Caco-2 (cell line): ENCODE measurements around the gene RAB6B. TPM values are rescaled to one million over a fixed set of nuclear protein-coding genes. Genes with fewer than 3 reads are reported as not detected.

Source experiments
- BruUV-seq: library from RNA; stranded (reverse); fragments of 400-500 nt; replicated peaks from 2 replicates; lab custom pipeline; 2021; lab: Mats Ljungman, UMichigan
- CTCF ChIA-PET: fragments of 300-600 bp; sonication (Branson Sonifier 250); formaldehyde crosslinking; loops from one replicate; lab custom pipeline; 2022; ENCODE audit warnings: antibody characterized with exemption; lab: Charles Lee
- POLR2A ChIA-PET: fragments of 300-600 bp; sonication (Branson Sonifier 250); formaldehyde crosslinking; loops from one replicate; lab custom pipeline; 2022; ENCODE audit warnings: antibody characterized with exemption; lab: Charles Lee
- DNase-seq, 2 experiments: peaks; one replicate each; pipeline versions ENCODE4 v3.0.0 to v3.0.0-alpha.2; 2020 to 2022
- H3K27me3 ChIP-seq: replicated peaks from 2 replicates; pipeline ENCODE4 v1.6.0; 2011; ENCODE audit warnings: low read length; ENCODE audit not compliant: control insufficient read depth, insufficient read depth
- H3K36me3 ChIP-seq: 2 replicates; pipeline ENCODE4 v1.5.1; 2011; ENCODE audit warnings: low read length; ENCODE audit not compliant: control insufficient read depth, insufficient read depth
- H3K4me1 ChIP-seq: fragments of 250-450 bp; sonication (Bioruptor Pico); 2 replicates; pipeline ENCODE4 v1.5.1; 2020; ENCODE audit warnings: mild to moderate bottlenecking
- H3K4me3 ChIP-seq: 2 replicates; pipeline ENCODE4 v1.5.1; 2011; ENCODE audit warnings: low read depth, mild to moderate bottlenecking, control low read depth, low read length
- H3K9me3 ChIP-seq: fragments of 250-450 bp; sonication (Bioruptor Pico); 2 replicates; pipeline ENCODE4 v1.5.1; 2020; ENCODE audit warnings: mild to moderate bottlenecking, moderate library complexity
- H3K27ac Mint-ChIP-seq: one replicate; pipeline ENCODE4 v1.8.0; 2022; ENCODE audit warnings: mixed read lengths; ENCODE audit not compliant: unreplicated experiment
- H3K27me3 Mint-ChIP-seq: one replicate; pipeline ENCODE4 v1.8.0; 2022; ENCODE audit warnings: mixed read lengths; ENCODE audit not compliant: insufficient read depth, unreplicated experiment
- H3K36me3 Mint-ChIP-seq: one replicate; pipeline ENCODE4 v1.8.0; 2022; ENCODE audit warnings: mild to moderate bottlenecking, mixed read lengths; ENCODE audit not compliant: insufficient read depth, unreplicated experiment
- H3K4me1 Mint-ChIP-seq: one replicate; pipeline ENCODE4 v1.8.0; 2022; ENCODE audit warnings: low read depth, mixed read lengths; ENCODE audit not compliant: unreplicated experiment
- H3K4me3 Mint-ChIP-seq: one replicate; pipeline ENCODE4 v1.8.0; 2022; ENCODE audit warnings: mild to moderate bottlenecking, moderate library complexity, mixed read lengths; ENCODE audit not compliant: unreplicated experiment
- H3K9me3 Mint-ChIP-seq: one replicate; pipeline ENCODE4 v1.8.0; 2022; ENCODE audit warnings: mixed read lengths; ENCODE audit not compliant: unreplicated experiment
- CTCF ChIP-seq, 2 experiments: fragments of 200-600 bp in 1 of 2; IDR thresholded peaks; 1 replicate in 1 of 2; 2 replicates in 1 of 2; pipeline versions ENCODE4 v1.5.1 to v1.8.0; 2011 to 2022; ENCODE audit warnings: antibody characterized with exemption in 1 of 2, control low read depth in 1 of 2, inconsistent platforms in 1 of 2, low read depth in 1 of 2, low read length in 1 of 2, mild to moderate bottlenecking in 1 of 2, moderate library complexity in 1 of 2; ENCODE audit not compliant: insufficient read depth in 1 of 2, severe bottlenecking in 1 of 2, unreplicated experiment in 1 of 2
- intact Hi-C: fragments of 100-400 bp; cut with micrococcal nuclease; formaldehyde crosslinking; loops from one replicate; pipeline ENCODE4 v1.10.0; 2022; ENCODE audit not compliant: unreplicated experiment
- total RNA-seq: library from RNA; stranded (reverse); gene quantifications from 2 replicates; pipeline ENCODE4 v1.2.3, GENCODE V29; 2022

Gene RAB6B
- total RNA-seq, 1 experiment from 2014 or later, result 3.2 TPM

- Mint-ChIP-seq H3K4me3 (no peak overlapping the region), H3K4me1 (no peaks in the 10 kb centered on the region), H3K36me3 (no peaks in the 10 kb centered on the region), H3K9me3 (no peaks in the 10 kb centered on the region), H3K27me3 (no peaks in the 10 kb centered on the region), H3K27ac (no peak overlapping the region)
- Histone ChIP-seq H3K36me3 (no peaks in the 10 kb centered on the region), H3K4me3 (no peak overlapping the region), H3K4me1 (no peaks in the 10 kb centered on the region), H3K9me3 (peaks cover 7% of the 10 kb centered on the region; the same call in 1 of the 2 replicates), H3K27me3 (no peaks in the 10 kb centered on the region)
- DNase-seq, result no peak
- CTCF ChIA-PET, result no interaction called here
- intact Hi-C loops, result no loop called here
- no peak for TF ChIP-seq CTCF (IDR thresholded peaks at IDR 0.05; ENCODE audit: insufficient read depth in 1 of 2, low read depth in 1 of 2, low read length in 1 of 2, severe bottlenecking in 1 of 2, unreplicated experiment in 1 of 2)
- BruUV-seq, result no TSS peak
- POLR2A ChIA-PET, result no interaction called here
Observed at GRCh38 chr3:133917144-133917543, 21.5 kb upstream of the RAB6B start.

GRCh38 chr3:133915685-133916658, 20.3 kb upstream of the RAB6B start:
- ChIA-PET POLR2A (no interaction called here), CTCF (no interaction called here)
- Histone ChIP-seq H3K4me1 (no peaks in the 10 kb centered on the region), H3K9me3 (peaks cover 7% of the 10 kb centered on the region; the same call in 1 of the 2 replicates), H3K4me3 (no peak overlapping the region), H3K27me3 (no peaks in the 10 kb centered on the region), H3K36me3 (no peaks in the 10 kb centered on the region)
- no TSS peak for BruUV-seq
- intact Hi-C loops, result no loop called here
- no peak overlapping the region for H3K4me3 Mint-ChIP-seq
- H3K27me3 Mint-ChIP-seq, result no peaks in the 10 kb centered on the region
- TF ChIP-seq CTCF (IDR thresholded peaks at IDR 0.05; ENCODE audit: insufficient read depth in 1 of 2, low read depth in 1 of 2, low read length in 1 of 2, severe bottlenecking in 1 of 2, unreplicated experiment in 1 of 2), result no peak
- DNase-seq, result no peak
- H3K27ac Mint-ChIP-seq, result no peak overlapping the region
- no peaks in the 10 kb centered on the region for H3K36me3 Mint-ChIP-seq
- no peaks in the 10 kb centered on the region for H3K4me1 Mint-ChIP-seq
- no peaks in the 10 kb centered on the region for H3K9me3 Mint-ChIP-seq

GRCh38 chr3:133914839-133915600, 19.3 kb upstream of the RAB6B start:
- H3K9me3 ChIP-seq, result peaks cover 7% of the 10 kb centered on the region; the same call in 1 of the 2 replicates
- BruUV-seq, result no TSS peak
- CTCF ChIA-PET, result no interaction called here
- H3K9me3 Mint-ChIP-seq, result no peaks in the 10 kb centered on the region
- POLR2A ChIA-PET, result no interaction called here
- H3K4me3 Mint-ChIP-seq, result no peak overlapping the region
- H3K4me1 ChIP-seq, result no peaks in the 10 kb centered on the region
- no peaks in the 10 kb centered on the region for H3K36me3 Mint-ChIP-seq
- TF ChIP-seq CTCF (IDR thresholded peaks at IDR 0.05; ENCODE audit: insufficient read depth in 1 of 2, low read depth in 1 of 2, low read length in 1 of 2, severe bottlenecking in 1 of 2, unreplicated experiment in 1 of 2), result no peak
- no peaks in the 10 kb centered on the region for H3K27me3 ChIP-seq
- no peaks in the 10 kb centered on the region for H3K36me3 ChIP-seq
- H3K4me3 ChIP-seq, result no peak overlapping the region
- no peak for DNase-seq
- no peak overlapping the region for H3K27ac Mint-ChIP-seq
- intact Hi-C loops, result no loop called here
- no peaks in the 10 kb centered on the region for H3K27me3 Mint-ChIP-seq
- no peaks in the 10 kb centered on the region for H3K4me1 Mint-ChIP-seq
